GM12875 (cell line): ENCODE measurements around the gene COL2A1.

Source experiments
- H3K4me3 ChIP-seq: one replicate; pipeline ENCODE4 v1.5.1; 2011; ENCODE audit warnings: low read depth, low read length, control low read depth
- TF ChIP-seq, protein P1 (sequence below): IDR thresholded peaks from 2 replicates; pipeline ENCODE4 v1.5.1; 2011; ENCODE audit warnings: low read depth, mild to moderate bottlenecking, control low read depth, inconsistent platforms, low read length, moderate library complexity, borderline replicate concordance; ENCODE audit not compliant: insufficient read depth

COL2A1 gene

DNA sequence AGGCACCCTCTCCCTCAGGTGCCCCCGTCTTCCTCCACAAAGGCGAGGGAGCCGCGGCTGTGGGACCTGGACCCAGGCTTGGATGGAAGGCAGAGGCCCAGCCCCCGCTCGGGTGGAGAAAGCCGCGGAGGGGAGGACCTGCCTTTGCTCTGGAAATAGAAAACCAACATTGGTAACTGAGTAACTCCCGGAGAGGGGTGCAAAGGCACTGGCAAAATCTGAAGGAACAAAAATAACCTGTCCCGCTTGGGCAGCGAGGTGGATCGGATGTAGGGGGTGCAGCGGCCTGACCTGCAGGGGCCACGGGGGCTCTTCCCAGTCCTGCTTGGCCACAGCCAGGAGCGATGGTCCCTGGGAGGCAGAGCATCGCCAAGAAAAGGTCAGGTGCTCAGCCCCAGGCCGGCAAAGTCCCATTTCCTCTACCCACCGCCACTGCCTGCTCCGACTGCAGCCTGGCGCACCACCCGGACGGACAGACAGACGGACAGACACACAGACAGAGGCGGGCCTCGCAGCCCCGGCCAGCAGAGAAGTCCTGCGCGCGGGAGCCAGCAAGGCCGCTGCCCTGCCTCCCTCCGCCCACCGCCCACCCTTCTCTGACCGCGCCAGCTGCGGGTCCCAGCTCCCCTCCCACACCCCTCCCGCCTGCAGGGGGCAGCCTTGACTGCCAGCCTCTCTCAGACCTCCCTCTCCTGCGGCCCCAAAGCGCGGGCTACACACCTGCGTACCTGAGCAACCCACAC lies 62.2 kb downstream of the COL2A1 start:
- H3K4me3 ChIP-seq = no peak overlapping the region
- TF ChIP-seq, protein P1, sequence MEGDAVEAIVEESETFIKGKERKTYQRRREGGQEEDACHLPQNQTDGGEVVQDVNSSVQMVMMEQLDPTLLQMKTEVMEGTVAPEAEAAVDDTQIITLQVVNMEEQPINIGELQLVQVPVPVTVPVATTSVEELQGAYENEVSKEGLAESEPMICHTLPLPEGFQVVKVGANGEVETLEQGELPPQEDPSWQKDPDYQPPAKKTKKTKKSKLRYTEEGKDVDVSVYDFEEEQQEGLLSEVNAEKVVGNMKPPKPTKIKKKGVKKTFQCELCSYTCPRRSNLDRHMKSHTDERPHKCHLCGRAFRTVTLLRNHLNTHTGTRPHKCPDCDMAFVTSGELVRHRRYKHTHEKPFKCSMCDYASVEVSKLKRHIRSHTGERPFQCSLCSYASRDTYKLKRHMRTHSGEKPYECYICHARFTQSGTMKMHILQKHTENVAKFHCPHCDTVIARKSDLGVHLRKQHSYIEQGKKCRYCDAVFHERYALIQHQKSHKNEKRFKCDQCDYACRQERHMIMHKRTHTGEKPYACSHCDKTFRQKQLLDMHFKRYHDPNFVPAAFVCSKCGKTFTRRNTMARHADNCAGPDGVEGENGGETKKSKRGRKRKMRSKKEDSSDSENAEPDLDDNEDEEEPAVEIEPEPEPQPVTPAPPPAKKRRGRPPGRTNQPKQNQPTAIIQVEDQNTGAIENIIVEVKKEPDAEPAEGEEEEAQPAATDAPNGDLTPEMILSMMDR = peak; percentile 59

DNA sequence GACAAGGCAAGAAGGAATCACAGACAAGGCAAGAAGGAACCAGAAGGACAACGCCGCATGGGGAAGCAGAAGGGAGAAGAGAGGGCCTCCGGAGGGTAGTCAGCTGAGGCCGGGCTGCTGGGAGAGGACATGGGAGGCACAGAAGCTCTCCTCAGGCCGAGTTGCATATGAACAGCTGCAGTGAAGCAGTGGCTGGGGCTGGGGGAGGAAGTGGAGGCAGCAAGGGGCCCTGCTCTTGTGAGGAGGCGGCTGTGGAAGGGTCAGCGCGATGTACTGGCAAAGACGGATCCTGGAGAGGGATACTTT lies 62.8 kb downstream of the COL2A1 start:
- H3K4me3 ChIP-seq = no peak overlapping the region
- TF ChIP-seq, protein P1 = no peak

DNA sequence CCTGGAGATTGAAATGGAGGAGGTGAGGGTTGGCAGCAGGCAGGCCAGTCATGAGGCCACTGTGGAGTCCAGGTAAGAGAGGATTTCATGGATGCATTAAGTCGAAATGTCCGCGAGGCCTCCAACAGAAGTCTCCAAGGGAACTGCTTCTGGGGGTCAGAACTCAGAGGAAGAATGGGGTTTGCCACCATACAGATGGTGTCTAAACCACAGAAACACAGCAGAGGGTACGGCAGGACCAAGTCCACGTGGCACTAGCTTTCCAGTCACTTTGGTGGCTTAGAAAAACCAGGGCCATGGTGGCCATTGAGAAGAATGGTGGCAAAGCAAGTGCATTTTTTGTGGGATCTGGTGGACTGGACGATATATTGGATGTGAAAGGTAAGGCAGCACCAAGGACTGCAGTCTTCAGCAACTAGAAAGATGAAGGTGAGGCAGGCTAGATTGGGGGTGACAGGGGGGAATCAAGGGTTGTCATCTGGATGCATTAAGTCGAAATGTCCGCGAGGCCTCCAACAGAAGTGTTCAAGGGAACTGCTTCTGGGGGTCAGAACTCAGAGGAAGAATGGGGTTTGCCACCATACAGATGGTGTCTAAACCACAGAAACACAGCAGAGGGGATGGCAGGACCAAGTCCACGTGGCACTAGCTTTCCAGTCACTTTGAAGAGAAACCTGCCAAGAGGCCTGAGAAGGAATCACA lies 63.4 kb downstream of the COL2A1 start:
- TF ChIP-seq, protein P1 = no peak
- H3K4me3 ChIP-seq = no peak overlapping the region

DNA sequence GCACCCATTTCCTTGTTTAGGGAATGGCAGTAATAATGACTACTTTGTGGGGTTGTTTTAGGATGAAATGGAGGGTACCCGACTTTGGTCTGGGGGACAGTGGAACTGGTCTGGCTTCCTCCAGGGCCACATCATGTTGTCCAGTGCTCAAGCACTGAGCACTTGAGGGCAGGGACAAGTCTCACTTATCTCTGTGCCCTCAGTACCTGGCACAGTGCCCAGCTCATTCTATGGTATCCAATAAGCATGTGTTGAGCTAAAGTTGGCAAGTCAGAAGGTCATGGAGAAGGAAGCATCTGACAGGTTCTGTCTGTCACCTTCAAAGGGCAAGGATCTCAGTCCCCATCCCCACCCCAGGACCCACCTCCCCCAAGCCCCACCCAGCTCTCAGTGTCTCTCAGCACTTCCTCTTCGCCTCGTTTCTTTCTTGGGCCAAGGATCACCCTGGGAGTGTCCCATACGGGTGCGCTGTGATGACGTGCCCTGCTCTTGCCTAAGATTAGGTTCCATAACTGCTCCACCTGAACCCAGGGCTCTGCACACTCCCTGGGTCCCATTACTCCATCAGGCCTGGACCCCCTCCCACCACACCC lies 65.2 kb downstream of the COL2A1 start:
- TF ChIP-seq, protein P1 = no peak
- no peak overlapping the region for H3K4me3 ChIP-seq

DNA sequence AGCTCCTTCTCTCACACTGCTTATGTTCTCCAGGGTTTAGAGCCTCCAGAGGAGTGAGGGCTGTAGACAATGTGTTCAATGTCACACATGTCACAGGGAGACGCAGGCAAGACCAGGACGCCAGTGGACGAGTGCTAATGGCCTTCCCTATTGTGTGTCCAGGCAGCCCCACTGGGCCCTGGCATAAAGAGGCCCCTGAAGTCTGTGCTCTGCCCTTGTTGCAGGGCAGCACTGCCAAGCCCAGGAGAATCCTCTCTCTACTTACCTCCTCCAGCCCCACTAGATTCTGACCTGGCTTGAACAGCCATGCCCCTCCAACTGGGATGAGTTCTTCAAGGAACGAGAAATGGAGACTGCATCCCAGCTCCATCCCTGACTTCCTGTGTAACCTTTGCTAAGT lies 65.7 kb downstream of the COL2A1 start:
- H3K4me3 ChIP-seq = no peak overlapping the region
- TF ChIP-seq, protein P1 = no peak

DNA sequence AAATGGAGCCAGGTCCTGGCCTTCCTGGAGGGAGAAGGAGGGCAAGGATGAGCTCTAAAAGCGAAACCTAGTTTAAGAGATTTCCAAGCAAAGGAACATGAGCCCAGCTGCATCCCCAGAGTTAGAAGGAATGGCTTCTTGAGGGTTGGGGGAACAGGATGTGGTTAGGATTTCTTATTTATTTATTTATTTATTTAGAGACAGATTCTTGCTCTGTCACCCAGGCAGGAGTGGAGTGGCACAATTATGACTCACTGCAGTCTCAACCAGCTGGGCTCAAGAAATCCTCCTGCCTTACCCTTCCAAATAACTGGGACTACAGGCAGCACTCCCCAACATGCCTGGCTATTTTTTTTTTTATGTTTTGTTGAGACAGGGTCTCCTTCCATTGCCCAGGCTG lies 66.2 kb downstream of the COL2A1 start:
- TF ChIP-seq, protein P1 = no peak
- no peak overlapping the region for H3K4me3 ChIP-seq
